Activated naive CD4-positive, alpha-beta T cell treated with anti-CD3 and anti-CD28 coated beads, Interleukin-2, amount 50 U/mL, for 24 hours (primary cell): ENCODE data around the gene JMJD4.

ENCODE experiments used
- H3K27ac Mint-ChIP-seq: one replicate; pipeline ENCODE4 v1.8.0; 2021; ENCODE audit warnings: mild to moderate bottlenecking, mixed read lengths
- H3K27me3 Mint-ChIP-seq: one replicate; pipeline ENCODE4 v1.8.0; 2021; ENCODE audit warnings: mixed read lengths
- H3K36me3 Mint-ChIP-seq: one replicate; pipeline ENCODE4 v1.8.0; 2021; ENCODE audit warnings: mixed read lengths
- H3K4me1 Mint-ChIP-seq: one replicate; pipeline ENCODE4 v1.8.0; 2021; ENCODE audit warnings: mixed read lengths
- H3K4me3 Mint-ChIP-seq: one replicate; pipeline ENCODE4 v1.8.0; 2021; ENCODE audit warnings: mild to moderate bottlenecking, mixed read lengths
- H3K9me3 Mint-ChIP-seq: one replicate; pipeline ENCODE4 v1.8.0; 2021; ENCODE audit warnings: mixed read lengths

JMJD4 gene

DNA sequence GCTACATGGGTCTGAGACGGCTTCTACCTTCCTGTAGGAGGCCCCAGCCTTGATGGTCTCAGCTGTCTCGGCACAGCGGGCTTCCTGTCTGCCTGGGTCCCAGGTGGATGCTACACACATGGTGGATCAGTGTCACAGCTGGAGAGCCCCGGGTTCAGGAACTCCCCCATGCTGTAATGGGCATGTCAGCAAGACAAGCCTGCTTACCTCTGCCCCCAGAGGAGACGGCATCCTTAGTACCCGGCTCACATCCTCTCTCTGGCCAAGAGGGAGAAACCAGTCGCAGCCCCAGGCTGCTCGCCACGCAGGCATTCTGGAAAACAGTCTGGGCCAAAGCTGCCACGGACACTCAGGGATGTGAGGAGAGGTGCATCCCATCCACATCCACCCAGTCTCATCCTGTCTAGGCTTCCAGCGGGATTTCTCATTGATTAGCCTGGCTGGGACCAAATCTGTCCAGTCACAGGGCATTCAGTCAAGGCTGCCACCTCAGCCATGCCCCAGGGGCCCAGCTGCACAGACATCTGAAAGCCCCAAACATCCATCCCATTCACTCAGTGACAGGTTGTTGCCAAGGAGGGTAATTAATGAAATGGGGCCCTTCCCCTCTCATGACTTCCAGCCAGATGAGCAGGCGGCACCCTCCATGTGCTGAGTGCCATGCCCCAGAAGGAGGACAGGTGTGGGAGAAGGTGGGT lies 10.6 kb upstream of the JMJD4 start:
- H3K36me3 Mint-ChIP-seq, result peaks cover 5% of the 10 kb centered on the region
- H3K27ac Mint-ChIP-seq, result no peak overlapping the region
- H3K4me3 Mint-ChIP-seq, result no peak overlapping the region
- H3K4me1 Mint-ChIP-seq, result peaks cover 59% of the 10 kb centered on the region
- no peaks in the 10 kb centered on the region for H3K27me3 Mint-ChIP-seq
- H3K9me3 Mint-ChIP-seq, result no peaks in the 10 kb centered on the region

DNA sequence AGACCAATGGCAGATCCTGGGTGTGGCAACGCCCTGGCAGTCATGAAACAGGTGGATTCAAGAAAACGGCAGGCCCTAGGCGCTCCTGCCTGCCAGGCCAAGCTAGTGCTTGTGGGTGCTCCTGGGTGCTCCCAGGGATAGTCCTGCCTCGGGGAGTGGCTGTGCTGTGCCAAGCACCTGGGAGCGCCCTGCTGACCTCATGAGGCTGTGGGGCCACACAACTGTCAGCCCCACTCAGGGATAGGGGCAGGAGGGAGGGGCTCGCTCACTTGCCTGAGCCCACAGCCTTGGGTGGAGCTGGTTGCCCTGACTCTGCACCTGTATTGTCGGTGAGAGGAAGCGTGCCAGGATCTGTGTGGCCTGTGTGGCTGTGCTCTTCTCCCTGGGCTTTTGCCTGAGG lies 9.6 kb upstream of the JMJD4 start:
- H3K4me1 Mint-ChIP-seq, result peaks cover 67% of the 10 kb centered on the region
- H3K9me3 Mint-ChIP-seq, result no peaks in the 10 kb centered on the region
- peaks cover 5% of the 10 kb centered on the region for H3K36me3 Mint-ChIP-seq
- no peaks in the 10 kb centered on the region for H3K27me3 Mint-ChIP-seq
- no peak overlapping the region for H3K27ac Mint-ChIP-seq
- no peak overlapping the region for H3K4me3 Mint-ChIP-seq

GRCh38 chr1:227742738-227743715 lies 7.9 kb upstream of the JMJD4 start:
- H3K27me3 Mint-ChIP-seq, result no peaks in the 10 kb centered on the region
- H3K27ac Mint-ChIP-seq, result no peak overlapping the region
- no peak overlapping the region for H3K4me3 Mint-ChIP-seq
- peaks cover 70% of the 10 kb centered on the region for H3K4me1 Mint-ChIP-seq
- H3K36me3 Mint-ChIP-seq, result peaks cover 1% of the 10 kb centered on the region
- no peaks in the 10 kb centered on the region for H3K9me3 Mint-ChIP-seq

GRCh38 chr1:227741166-227741870 lies 6.2 kb upstream of the JMJD4 start:
- H3K4me1 Mint-ChIP-seq, result peaks cover 77% of the 10 kb centered on the region
- H3K4me3 Mint-ChIP-seq, result no peak overlapping the region
- H3K27me3 Mint-ChIP-seq, result no peaks in the 10 kb centered on the region
- H3K36me3 Mint-ChIP-seq, result peaks cover 2% of the 10 kb centered on the region
- H3K9me3 Mint-ChIP-seq, result no peaks in the 10 kb centered on the region
- H3K27ac Mint-ChIP-seq, result no peak overlapping the region

- Mint-ChIP-seq H3K4me1 (peaks cover 76% of the 10 kb centered on the region), H3K36me3 (peaks cover 2% of the 10 kb centered on the region), H3K4me3 (no peak overlapping the region), H3K9me3 (no peaks in the 10 kb centered on the region), H3K27ac (no peak overlapping the region), H3K27me3 (no peaks in the 10 kb centered on the region)
Measured at GRCh38 chr1:227740401-227740960, 5.4 kb upstream of the JMJD4 start.

GRCh38 chr1:227739636-227740035 lies 4.5 kb upstream of the JMJD4 start:
- H3K4me1 Mint-ChIP-seq, result peaks cover 68% of the 10 kb centered on the region
- no peak overlapping the region for H3K4me3 Mint-ChIP-seq
- H3K9me3 Mint-ChIP-seq, result no peaks in the 10 kb centered on the region
- no peak overlapping the region for H3K27ac Mint-ChIP-seq
- H3K27me3 Mint-ChIP-seq, result no peaks in the 10 kb centered on the region
- peaks cover 2% of the 10 kb centered on the region for H3K36me3 Mint-ChIP-seq

- H3K27me3 Mint-ChIP-seq, result no peaks in the 10 kb centered on the region
- H3K4me3 Mint-ChIP-seq, result no peak overlapping the region
- no peak overlapping the region for H3K27ac Mint-ChIP-seq
- H3K4me1 Mint-ChIP-seq, result peaks cover 65% of the 10 kb centered on the region
- peaks cover 2% of the 10 kb centered on the region for H3K36me3 Mint-ChIP-seq
- H3K9me3 Mint-ChIP-seq, result no peaks in the 10 kb centered on the region
Measured at GRCh38 chr1:227738820-227739219, 3.7 kb upstream of the JMJD4 start.

DNA sequence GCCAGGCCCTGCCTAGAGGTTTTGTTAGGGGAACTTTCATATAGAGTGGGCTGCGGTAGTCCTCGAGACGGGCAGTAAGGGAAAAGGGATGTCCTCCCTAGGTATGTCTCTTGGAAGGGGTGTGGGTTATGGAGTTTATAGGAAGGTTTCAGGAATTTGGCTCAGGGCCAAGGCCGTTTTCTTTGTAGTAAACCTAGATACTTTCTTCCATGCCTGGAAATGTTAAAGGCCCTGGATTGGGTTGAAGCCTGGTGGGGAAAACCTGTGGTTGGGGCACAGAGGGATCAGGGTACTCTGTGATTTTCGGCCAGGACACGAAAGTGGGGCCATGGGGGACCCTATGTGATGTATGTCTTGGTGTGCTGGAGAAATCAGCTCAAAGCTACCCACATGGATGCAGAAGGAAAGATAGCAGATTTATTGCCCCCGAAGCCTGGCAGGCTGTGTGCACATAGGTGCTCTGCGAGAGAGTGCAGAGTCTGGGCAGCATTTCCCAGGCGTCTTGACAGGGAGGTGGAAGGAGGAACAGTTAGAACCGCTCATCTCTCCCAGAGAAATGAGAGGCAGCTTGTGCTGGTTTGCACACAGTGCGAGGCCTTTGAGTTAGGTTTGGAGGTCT lies 1.8 kb upstream of the JMJD4 start:
- H3K4me1 Mint-ChIP-seq, result peaks cover 56% of the 10 kb centered on the region
- H3K27ac Mint-ChIP-seq, result no peak overlapping the region
- no peaks in the 10 kb centered on the region for H3K27me3 Mint-ChIP-seq
- peaks cover 2% of the 10 kb centered on the region for H3K36me3 Mint-ChIP-seq
- peak overlapping the region; percentile 30 for H3K4me3 Mint-ChIP-seq
- no peaks in the 10 kb centered on the region for H3K9me3 Mint-ChIP-seq

DNA sequence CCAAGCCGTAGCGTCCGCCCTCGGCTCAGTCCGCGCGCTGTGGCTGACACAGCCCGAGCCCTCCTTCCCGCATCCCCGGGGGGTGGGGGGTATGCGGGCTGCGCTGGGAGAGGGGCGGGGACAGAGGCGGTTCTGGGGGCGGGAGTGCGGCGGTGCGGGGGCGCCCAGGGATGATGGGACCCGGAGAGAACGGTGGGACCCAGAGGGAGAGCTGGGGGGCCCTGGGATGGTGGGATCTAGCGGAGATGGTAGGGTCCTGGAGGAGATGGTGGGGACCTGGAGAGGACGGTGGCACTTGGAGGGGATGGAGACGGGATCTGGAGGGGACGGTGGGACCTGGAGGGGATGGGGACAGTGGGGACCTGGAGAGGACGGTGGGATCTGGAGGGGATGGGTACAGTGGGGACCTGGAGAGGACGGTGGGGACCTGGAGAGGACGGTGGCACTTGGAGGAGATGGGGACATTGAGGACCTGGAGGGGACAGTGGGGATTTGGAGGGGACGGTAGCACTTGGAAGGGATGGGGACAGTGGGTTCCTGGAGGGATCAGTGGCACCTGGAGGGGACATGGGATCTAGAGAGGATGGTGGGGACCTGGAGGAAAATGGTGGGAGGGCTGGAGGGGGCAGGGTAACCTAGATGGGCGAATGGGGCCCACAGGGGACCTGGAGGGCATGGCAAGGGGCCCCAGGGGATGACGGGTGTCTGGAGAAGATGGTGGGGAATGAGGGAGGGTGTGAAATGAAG lies 610 bp upstream of the JMJD4 start:
- Mint-ChIP-seq H3K36me3 (peaks cover 2% of the 10 kb centered on the region), H3K9me3 (no peaks in the 10 kb centered on the region), H3K4me3 (peak overlapping the region; percentile 93), H3K4me1 (peaks cover 45% of the 10 kb centered on the region), H3K27me3 (no peaks in the 10 kb centered on the region), H3K27ac (peak overlapping the region; percentile 89)

DNA sequence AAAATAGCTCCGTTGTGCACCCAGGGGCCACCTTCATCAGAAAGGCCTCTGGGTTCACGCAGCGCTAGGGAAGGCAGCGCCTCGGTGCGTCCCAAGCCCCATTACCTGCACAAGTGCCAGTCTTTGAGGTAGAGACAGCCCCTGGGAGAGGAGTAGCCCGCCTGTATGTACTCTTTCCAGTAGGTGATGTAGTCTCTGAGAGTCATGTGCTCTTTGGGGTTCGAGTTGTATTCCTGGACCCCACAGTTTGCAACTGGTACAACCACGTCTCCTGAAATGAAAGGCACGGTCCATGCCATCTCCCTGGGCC lies 601 bp downstream of the JMJD4 start:
- Mint-ChIP-seq H3K9me3 (no peaks in the 10 kb centered on the region), H3K4me3 (peak overlapping the region; percentile 93), H3K27me3 (no peaks in the 10 kb centered on the region), H3K4me1 (peaks cover 44% of the 10 kb centered on the region), H3K36me3 (peaks cover 2% of the 10 kb centered on the region), H3K27ac (peak overlapping the region; percentile 84)

DNA sequence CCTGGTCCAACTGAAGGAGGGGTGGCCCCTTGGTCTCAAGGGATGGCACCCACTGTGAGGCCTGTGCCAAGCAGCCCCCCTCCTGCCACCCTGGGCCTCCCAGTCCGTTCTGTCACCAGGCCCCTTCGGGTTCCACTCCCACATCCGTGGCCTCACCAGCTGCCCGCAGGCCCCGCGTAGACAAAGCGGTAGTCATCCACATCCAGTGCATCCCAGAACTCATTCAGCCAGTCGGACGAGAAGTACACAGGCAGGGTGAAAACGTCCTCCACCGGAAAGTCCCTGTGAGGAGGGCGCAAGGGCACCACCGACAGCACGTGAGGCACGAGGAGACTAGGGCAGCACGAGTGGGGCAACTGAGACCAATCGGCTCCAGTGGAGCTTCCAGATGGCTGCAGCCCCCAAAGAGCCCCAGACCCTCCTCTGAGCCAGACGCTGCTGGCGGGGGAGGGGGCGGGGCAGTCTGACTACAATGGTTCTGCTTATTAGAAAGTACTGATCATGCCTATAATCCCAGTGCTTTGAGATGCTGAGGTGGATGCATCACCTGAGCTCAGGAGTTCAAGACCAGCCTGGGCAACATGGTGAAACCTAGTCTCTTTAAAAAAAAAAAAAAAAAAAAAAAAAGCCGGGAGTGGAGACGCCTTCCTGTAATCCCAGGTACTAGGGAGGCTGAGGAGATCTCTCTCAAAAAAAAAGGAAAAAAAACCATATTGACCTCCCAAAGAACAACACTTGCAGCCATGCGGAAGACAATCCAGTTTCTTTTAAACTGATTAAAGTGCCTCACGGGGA lies 1.2 kb downstream of the JMJD4 start:
- H3K27me3 Mint-ChIP-seq, result no peaks in the 10 kb centered on the region
- H3K4me3 Mint-ChIP-seq, result peak overlapping the region; percentile 93
- no peaks in the 10 kb centered on the region for H3K9me3 Mint-ChIP-seq
- peak overlapping the region; percentile 84 for H3K27ac Mint-ChIP-seq
- H3K36me3 Mint-ChIP-seq, result peaks cover 2% of the 10 kb centered on the region
- peaks cover 44% of the 10 kb centered on the region for H3K4me1 Mint-ChIP-seq

GRCh38 chr1:227733309-227733705 lies 1.8 kb downstream of the JMJD4 start:
- Mint-ChIP-seq H3K36me3 (peaks cover 2% of the 10 kb centered on the region), H3K4me1 (peaks cover 44% of the 10 kb centered on the region), H3K9me3 (no peaks in the 10 kb centered on the region), H3K27ac (no peak overlapping the region), H3K27me3 (no peaks in the 10 kb centered on the region), H3K4me3 (peak overlapping the region; percentile 93)

DNA sequence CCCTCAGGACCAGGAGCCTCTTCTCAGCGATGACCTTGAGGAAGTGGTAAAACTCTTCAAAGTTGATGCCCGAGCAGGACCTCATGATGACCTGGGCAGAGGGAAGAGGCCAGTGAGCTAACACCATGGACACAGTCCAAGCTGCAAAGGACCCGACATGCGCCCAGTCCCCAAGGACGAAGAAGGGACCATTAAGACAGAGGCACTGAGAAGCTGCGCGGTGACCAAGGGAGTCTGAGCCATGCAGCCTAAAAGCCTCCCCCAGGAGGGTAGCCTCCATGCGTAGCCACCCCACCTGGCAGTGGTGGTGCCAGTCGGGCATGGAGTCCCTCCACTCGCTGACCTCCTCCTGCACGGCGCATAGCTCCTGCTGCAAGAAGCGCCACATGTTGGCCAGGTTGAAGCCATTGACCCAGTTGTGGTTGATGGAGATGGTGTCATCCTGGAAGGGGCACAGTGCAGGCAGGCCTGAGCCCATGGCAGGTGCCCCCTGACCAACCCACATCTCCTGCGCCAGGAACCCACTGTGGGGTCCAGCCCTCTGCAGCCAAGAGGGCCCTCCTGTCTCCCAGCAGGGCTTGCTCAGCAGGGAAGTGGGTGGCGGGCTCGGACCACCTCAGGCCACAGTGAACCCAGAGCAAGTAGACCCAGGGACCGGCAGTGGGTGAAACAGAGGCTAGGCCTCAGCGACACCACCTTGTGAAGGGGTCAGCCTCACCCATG lies 2.4 kb downstream of the JMJD4 start:
- Mint-ChIP-seq H3K9me3 (no peaks in the 10 kb centered on the region), H3K36me3 (peaks cover 2% of the 10 kb centered on the region), H3K4me3 (peak overlapping the region; percentile 57), H3K27ac (no peak overlapping the region), H3K27me3 (no peaks in the 10 kb centered on the region), H3K4me1 (peaks cover 45% of the 10 kb centered on the region)
